ENCODE measurements around the gene DIP2C.

DIP2C gene

DNA sequence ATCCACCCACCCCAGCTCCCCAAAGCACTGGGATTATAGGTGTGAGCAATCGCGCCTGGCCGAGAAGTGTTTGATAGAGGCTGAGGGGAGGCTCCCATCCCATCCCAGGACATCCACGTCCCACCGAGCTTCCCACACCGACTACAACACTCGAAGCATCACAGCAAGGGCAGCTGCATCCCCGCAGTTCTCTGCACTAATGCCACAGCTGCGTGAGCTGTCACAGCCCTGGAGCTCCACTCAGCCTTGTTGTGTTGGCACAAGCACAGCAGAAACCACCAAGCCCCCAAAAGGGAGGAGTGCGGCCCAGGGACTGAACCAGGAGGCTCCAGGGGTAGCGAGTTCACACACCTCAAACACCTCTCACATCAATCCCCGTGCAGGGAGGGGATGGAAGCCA lies 121.6 kb downstream of the DIP2C start:
- DNase-seq: no peak

DNA sequence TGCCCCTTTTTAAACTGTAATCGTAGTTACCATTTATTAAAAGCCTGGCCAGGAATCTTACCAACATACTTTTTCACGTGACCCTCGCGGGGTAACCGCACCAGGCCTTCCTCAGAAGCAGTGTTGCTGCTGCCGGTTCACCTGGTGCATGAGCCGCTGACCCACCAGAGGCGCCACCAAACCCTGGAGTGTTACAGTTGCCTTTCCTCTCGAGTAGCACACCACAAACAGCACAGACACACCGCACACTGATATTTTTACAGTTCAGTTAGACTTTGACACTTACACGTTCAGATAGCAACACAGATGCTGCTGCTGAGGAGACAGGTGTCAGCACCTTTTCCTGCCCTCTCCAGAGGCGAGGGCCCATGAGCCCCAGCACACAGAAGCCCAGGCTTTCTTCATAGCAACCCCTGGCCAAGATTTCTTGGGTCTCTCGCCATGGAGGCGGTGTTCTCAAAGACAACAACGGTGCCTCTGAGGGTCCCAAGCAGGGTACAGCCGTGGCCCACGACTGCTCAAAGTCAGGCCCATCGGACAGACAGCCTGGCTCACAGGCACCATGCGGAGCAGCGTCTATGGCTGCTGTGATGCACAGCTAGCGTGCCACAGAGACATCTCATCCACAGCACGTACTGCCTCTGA lies 123.1 kb downstream of the DIP2C start:
- no peak for DNase-seq

DNA sequence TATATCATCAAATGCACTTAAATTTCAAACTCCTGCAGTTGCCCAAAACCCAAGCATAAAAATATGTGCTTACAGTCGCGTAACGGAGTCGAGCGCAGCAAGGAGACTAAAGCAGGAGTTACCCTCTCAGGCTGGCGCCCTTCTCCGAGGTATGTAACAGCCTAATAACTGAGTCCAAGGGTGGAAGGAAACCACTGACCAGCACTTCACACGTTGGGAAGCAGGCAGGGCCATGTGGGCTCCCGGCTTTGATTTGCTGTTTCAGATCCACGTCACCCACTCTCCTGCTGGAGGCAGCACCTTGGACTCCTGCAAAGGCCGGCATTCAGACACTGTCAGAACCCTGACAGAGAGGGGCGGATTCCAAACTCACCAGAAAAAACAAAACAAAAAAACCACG lies 123.8 kb downstream of the DIP2C start:
- no peak for DNase-seq

DNA sequence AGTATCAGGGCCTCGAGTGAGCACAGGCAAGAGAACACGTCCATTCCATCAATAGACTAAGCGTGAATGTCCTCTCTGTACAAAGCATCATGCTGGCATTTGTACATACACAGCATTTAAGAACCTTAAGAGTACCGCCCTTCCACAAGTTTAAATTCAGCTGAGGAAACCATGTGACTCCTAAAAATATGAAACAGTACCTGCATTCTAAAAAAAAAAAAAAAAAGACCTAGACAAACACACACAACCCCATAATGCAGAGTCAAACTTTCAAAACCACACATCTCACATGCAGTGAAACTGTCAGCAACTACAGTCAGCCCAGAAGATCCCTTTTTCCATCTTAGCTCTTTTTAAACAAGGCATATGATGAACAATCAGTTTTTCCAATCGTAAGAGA lies 124.3 kb downstream of the DIP2C start:
- no peak for DNase-seq

DNA sequence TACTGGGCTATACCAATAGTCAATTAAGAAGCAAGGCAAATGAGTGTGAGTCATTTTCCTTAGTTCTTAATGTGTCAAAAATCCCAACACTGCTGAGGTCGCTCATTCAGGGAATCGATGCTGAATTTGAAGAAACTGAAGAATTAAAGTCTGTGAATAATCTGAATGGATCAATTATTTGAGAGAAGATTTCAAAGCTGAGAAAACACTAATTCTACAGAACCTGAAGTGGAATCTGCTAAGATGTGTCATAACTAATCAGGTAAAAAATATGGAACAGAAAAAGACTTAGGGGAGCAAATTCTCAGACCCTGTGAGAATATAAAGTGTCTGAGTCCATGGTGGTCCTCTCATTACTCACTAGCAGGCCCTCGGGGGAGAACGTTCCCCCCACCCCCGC lies 125.6 kb downstream of the DIP2C start:
- DNase-seq: no peak

DNA sequence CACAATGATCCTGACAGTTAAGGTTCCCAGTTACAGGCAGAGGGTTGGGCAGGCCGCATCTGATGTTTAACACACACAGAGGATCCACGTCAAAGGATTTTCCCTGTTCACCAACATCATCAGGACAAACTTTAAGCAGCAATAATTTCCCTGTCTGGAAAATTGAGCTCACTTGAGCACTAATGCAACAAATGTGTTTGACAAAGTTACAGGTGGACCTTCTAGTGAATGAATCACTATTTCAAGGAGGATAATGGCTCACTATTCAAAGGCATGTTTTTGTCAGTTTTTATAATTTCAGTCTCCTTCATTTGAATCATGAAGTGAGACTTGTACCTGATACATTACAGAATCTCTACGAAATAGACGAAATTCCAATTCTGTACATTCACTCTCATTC lies 127.3 kb downstream of the DIP2C start:
- no peak for DNase-seq

DNA sequence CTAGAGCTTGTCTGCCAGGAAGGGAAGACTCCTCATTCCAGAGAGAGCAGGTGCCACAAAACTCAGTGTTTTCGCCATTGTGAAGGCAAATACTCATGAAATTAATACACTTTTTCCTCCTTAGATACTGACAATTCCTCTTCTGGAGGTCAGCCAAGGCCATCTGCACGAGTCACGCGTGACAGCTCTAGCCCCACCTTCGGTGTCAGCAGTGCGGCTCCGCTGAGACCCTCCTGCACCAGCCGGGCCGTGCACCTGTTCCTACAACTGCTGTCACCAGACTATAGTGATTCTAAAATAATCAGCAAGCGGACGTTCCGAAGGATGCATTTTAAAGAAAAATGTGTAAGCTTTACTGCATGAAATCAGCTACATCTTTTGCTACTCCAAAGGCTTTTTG lies 127.7 kb downstream of the DIP2C start:
- DNase-seq: no peak

DNA sequence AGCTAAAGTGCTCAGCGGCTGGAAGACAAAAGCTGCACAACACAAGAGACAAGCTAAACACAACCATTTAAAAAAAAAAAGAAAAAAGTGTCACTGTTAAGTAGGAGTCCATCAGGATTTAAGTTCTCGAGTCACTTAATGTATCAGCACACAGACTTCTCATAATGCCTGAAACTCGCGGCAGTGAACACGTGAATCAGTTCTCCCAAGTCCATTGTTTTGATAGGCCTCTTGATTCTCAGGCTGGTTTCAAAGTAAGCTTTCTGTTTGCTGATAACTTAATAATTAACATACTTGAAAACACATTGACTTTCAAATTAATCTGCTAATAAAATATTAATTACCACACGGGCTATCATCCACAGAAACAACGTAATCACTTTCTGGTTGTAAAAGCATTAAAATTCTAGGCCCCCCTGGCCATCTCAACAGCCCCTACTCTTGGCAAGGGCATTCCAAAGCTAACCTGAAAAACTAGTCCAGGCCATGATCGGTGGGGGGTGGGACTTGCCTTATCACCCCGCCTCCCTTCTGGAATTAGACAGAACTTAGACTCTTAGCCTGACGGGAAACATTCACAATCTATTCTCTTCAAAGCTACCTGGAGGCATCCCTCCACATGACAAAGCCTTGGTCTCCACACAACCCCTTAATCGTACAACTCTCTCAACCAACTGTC lies 129.0 kb downstream of the DIP2C start:
- DNase-seq: no peak

DNA sequence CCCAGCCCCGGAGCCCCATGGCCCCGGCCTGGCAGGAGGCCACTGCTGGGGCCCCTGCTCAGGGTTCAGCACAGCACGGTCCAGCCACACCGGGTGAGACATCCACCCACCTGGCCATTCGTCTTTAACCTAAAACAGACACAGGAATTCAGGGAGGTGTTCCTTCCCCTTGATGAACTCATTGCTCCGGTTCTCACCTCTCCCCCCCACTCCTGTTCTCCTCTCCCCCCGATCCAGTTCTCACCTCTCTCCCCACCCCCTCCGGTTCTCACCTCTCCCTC lies 129.8 kb downstream of the DIP2C start:
- DNase-seq: no peak

DNA sequence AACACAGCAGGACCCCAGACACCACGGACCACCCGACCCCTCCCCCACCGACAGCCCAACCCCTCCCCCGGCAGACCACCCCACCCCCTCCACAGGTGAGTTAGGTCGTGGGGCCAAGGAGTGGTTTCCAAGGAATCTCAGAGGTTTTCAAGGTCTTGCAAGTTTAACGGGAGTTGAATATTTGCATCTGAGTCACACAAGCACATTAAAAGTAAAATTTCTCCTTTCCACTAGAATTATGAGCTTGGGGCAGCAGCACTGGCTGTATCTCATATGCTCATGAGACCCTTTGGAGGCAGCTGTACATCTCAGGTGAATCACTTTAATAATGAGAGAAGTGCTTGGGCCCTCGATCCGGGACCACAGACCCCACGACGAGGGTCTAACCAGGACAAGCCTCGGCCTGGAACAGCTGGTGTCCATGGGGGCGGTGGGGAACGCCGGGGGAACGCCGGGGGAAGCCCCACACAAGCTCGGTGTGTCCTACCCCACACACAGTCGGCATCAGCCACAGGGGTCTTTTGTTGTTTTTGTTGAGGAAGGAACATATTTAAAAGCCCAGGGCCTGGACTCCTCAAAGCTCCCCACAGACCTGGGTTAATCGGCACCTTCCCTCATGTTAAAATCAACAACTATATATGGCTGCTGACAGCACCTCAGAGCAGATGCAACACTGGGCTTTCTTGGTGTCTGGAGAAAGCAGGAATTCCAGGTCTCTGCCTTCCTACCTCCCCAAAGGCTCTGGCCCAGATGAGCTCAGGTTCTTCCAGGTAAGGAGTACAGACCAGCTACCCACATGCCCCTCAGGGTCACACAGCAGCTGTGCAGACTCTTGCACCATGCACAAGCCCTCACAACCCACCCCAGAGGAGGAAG lies 130.3 kb downstream of the DIP2C start:
- no peak for DNase-seq

DNA sequence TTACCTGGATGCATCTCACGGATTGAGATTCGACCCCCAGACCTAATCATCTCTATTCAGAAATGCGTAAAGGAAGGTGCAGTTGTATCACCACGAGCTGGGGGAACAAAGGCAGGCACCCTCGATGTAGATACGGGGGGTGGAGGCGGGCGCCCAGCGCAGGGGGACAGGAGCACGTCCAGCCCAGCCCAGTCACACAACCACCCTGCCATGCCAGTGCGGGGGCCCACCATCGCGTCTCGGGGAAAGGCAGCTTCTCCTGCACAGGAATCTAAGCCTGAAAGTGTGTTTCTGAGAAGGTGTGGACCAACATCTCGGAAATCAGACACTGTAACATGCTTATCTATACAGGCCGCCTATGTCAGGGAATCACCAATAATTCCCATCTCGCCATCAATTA lies 131.1 kb downstream of the DIP2C start:
- DNase-seq: no peak

DNA sequence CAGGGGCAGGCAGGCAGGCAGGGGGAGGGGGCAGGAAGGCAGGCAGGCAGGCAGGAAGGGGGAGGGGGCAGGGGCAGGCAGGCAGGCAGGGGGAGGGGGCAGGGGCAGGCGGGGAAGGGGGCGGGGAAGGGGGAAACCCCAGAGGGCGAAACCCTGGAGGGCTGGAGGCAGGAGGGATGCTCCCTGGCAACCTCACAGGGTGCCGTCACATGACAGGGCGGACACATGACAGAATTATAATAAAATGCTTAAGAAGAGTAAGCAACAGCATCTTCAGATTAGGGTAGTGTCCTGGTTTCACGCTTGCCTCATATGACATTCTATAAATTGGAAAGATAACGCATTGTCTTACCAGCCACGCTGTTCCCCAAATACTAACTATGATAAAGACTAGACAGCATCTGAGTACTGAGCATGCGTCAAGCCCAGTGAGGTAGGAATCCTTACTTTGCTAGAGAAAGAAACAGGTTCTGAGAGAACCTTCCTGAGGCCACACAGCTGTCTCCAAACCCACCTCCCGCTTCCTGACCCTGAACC lies 131.6 kb downstream of the DIP2C start:
- DNase-seq: no peak

DNA sequence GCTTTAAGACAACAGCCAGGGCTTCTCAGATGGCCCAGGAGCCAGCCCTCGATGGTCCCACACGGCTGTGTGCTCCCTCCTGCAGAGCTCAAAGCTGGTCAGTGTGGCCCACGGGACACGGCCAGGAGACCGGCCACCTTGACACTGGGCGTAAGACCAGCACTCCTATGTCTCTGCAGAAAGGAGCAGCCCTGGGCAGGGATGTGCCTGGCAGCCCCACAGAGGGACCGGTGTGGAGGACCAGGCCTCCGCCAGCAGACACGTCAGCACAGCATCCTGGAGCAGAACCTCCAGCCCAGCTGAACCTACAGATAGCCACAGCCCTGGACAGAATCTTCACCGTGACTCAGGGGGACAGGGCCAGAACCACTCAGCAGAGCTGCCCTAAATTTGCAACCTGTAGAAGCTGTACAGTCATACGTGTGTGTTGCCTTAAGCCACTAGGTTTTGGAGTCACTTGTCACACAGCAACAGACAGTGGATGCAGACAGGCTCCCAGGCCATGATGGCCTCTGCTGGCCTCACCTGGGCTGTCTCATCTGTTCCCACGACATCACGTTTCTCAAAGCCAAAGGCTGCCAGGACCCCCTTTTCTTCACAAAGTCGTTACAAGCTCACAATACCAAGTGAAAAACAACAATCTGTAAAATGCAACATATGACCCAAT lies 132.4 kb downstream of the DIP2C start:
- DNase-seq: no peak

DNA sequence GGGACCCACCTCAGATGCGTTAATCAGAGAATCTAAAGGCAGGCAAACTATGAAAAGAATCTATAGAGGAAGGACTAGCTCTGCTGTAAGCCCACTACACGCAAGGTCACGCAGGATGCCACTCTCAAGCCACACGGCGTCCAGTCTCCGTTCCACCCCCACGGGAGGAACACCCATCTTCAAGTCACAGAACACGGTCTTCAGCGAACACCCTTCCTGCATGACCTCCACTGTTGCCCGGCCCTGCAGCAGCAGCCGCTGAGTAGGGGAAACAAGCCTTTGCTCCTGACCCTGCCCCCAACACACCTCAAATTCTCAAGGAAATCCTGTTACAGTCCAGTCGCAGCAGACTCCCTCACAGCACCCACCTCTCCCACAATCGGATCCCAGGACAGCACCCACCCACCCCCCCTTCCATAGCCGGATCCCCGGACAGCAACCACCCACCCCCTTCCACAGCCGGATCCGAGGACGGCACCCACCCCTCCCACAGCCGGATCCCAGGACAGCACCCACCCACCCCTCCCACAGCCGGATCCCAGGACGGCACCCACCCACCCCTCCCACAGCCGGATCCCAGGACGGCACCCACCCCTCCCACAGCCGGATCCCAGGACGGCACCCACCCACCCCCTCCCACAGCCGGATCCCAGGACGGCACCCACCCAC lies 133.7 kb downstream of the DIP2C start:
- no peak for DNase-seq

DNA sequence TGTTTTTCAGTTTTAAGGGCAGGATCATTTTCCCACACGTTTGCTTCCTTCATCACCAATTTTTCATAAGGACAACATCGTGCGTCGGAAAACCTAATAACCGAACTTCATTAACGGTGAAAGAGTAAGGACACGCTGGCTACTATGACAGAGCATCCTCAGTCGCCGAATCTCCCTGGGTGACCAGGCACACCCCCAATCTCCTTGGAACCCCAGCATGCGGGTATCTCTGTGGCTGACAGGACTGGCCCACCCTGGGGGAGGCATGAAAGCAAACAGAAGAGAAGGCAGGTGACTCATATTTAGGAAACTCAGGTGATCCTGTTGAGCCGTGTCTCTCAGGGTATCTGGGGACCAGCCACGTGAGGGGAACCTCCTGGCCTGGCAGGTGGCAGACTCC lies 134.2 kb downstream of the DIP2C start:
- DNase-seq: no peak

DNA sequence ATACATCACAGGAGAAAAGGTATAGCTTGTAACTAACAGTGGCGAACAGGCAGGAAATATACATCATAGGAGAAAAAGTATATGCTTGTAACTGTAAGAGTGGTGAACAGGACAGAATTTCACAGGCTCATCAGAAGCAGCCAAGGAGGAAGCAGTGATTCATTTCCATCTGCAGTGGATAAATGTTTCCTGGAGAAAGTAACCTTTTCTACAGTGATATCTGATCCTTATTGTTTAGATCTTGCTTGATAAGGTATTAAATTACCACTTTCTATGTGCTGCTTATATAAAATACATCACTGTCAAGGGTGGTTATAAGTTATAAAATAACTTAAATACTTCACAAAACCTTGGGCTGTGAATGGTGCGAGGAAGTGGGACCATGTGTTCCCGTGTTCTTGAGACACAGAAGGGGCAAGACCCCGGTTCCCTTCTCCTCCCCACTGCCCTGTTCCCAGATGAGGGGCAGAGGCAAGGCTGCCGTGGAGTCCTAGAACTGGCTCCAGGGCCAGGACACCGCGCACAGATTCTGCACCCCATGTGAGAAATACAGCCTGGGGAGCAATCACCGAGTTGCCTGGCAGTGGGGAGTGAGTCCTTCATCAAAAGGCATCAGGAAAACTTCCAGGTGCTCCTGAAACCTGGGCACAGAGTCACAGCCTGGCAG lies 135.2 kb downstream of the DIP2C start:
- DNase-seq: no peak

DNA sequence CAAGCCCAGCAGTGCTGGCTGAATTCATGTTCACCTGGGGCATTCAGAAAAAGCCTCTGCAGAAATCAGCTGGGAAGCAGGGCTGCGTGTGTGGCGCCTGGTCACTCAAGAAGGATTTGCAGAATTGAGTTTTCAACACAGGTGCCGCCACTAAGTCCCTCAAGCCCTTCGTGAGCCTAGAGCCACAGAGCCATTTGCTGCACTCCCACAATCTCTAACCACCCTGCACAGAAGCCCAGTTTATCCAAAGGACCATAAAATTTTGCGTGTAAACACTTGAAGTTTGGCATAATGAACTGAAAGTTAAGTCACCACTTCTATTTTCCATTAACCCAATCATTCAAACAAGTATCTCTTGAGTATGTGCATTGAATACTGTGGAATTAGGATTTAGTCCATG lies 136.2 kb downstream of the DIP2C start:
- no peak for DNase-seq

DNA sequence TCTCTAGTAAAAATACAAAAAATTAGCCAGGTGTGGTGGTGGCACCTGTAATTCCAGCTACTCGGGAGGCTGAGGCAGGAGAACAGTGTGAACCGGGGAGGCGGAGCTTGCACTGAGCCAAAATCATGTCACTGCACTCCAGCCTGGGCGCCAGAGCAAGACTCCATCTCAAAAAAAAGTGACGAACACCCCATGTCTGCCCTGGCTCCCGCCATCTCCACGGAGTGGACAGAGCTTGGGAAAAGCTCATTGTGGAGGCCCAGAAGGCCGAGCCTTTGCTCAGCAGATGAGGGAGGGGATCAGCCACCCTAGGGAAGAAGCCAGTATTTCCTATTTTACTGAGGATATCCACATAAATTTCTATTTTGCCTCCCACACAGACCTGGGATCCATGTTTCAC lies 136.8 kb downstream of the DIP2C start:
- DNase-seq: no peak

DNA sequence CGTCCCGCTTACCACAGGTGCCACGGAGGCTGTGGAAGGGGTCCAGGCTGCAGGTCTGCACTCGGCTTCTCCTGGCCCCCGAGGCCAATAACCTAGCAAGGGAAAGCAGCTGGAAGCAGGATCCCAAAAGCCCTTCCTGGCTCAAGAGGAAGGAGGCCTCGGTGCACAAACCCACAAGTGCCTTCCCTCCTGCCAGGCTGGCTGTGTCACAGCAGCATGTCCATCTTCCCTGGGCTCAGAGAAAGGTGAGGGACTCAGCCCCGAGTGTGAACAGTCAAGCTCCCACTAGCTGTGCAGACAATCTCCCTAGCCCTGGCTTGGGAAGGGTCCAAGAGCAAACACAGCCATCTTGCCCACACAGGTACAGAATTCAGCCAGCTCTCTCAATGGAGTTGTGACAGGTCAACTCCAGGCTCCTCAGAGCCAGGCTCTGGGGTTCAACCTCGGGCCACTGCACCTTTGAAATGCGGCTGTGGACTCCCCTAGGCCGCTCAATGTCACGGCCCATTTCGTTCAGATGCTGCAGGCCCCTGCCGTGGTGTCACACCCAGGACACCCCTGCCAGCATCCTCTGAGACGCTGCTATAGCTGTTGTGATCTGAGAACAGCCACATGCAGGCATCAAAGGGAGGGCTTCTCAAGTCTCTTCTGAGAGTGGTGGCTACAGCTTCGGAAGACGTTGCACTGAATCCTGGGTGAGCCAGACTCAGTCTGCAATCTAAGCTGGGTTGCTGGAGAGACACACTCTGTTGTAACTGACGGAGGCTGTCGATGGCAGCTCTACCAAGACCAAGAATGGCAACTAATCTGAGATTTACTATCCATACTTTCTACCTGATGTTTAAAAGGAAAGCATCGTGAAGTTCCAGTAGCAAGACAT lies 137.9 kb downstream of the DIP2C start:
- DNase-seq: no peak

DNA sequence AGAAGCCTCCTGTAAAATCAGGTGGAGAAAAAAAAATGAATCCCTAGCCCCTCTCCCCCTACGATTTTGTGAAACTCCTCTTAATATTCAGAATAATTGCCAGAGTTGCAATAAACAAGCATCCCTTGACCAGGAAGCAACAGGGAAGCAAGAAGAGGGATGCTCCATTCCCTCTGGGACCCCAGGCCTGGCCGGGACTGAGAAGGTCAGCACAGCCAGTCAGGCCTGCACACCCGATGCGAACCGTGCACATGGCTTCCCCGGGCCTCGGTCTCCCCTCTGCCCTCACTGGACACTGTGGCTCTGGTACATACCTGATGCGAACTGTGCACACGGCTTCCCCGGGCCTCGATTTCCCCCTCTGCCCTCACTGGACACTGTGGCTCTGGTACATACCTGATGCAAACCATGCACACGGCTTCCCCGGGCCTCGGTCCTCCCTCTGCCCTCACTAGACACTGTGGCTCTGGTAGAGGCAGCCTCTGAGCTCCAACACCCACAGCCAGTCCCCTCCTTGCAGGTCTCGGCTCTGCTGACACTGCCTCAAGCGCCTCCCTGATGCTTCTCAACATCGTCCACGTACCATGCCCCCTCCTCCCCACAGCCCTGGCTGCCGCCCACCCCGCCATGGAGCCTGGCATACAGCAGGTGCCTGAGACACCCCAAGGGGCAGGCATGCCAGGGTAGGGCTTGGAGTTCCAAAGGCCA lies 138.6 kb downstream of the DIP2C start:
- DNase-seq: no peak

DNA sequence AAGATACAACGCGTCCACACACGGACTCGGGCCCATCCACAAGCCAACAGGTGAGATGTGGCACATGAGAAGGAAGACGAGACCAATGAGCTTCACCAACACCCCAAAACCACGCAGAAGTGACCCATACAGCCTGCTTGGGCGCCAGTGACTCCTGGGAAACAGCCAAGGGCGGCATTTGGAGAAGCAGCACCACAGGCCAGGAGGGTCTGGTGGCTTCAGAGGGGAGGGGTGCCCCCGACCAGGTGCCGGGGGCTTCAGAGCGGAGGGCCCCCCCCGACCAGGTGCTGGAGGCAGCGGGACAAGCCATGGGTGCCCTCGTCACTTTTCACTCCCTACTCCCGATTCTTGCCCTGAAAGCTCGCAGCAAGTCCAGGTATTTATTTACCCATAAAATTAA lies 140.1 kb downstream of the DIP2C start:
- DNase-seq: no peak

All from NCI-H2107 (cell line).